SU-DHL-6 (cell line): ENCODE data around the gene SLC25A20.

Source experiments
- H2AFZ ChIP-seq: fragments of 200-600 bp; sonication (generic); 2 replicates; pipeline ENCODE4 v1.6.1; 2014; ENCODE audit warnings: low read depth, mild to moderate bottlenecking, moderate library complexity, mixed read lengths, antibody characterized with exemption, low read length; ENCODE audit not compliant: severe bottlenecking
- H3F3A ChIP-seq: fragments of 200-600 bp; shearing (Covaris generic); 2 replicates; pipeline ENCODE4 v1.6.0; 2016; ENCODE audit warnings: antibody characterized with exemption, mild to moderate bottlenecking; ENCODE audit not compliant: insufficient read depth
- H3K27ac ChIP-seq: fragments of 200-600 bp; sonication (generic); 2 replicates; pipeline ENCODE4 v1.5.1; 2016; ENCODE audit warnings: low read depth, mild to moderate bottlenecking, low read length, moderate library complexity, mixed read lengths
- H3K27me3 ChIP-seq: fragments of 200-600 bp; sonication (generic), shearing (Covaris generic); 2 replicates; pipeline ENCODE4 v1.6.0; 2014; ENCODE audit warnings: mild to moderate bottlenecking, low read length
- H3K36me3 ChIP-seq: fragments of 200-600 bp; sonication (generic); 2 replicates; pipeline ENCODE4 v1.6.1; 2014; ENCODE audit warnings: mild to moderate bottlenecking, low read length, mixed read lengths
- H3K4me2 ChIP-seq: fragments of 300-600, 200-600 bp; shearing (Covaris generic), sonication (generic); 2 replicates; pipeline ENCODE4 v1.6.0; 2014; ENCODE audit warnings: low read length, low read depth, mild to moderate bottlenecking; ENCODE audit not compliant: poor library complexity, severe bottlenecking
- H3K4me3 ChIP-seq: fragments of 200-600 bp; sonication (generic); 2 replicates; pipeline ENCODE4 v1.5.1; 2014; ENCODE audit warnings: antibody characterized with exemption, low read length, mild to moderate bottlenecking, mixed read lengths; ENCODE audit not compliant: insufficient read depth, poor library complexity, severe bottlenecking
- H3K79me2 ChIP-seq: fragments of 200-600 bp; sonication (generic); 2 replicates; pipeline ENCODE4 v1.6.1; 2014; ENCODE audit warnings: mild to moderate bottlenecking, low read length, moderate library complexity; ENCODE audit not compliant: insufficient read depth
- H3K9ac ChIP-seq: fragments of 200-600 bp; sonication (generic); 2 replicates; pipeline ENCODE4 v1.7.0; 2014; ENCODE audit warnings: mild to moderate bottlenecking, low read length
- H3K9me2 ChIP-seq: fragments of 200-600 bp; sonication (generic); replicated peaks from 2 replicates; pipeline ENCODE4 v1.6.1; 2014; ENCODE audit warnings: low read length; ENCODE audit not compliant: insufficient read depth
- H3K9me3 ChIP-seq: fragments of 200-600 bp; sonication (generic); 2 replicates; pipeline ENCODE4 v1.6.1; 2014; ENCODE audit warnings: low read length, mixed read lengths; ENCODE audit not compliant: insufficient read depth
- H4K20me1 ChIP-seq: fragments of 200-600 bp; sonication (generic); 2 replicates; pipeline ENCODE4 v1.6.1; 2014; ENCODE audit warnings: low read depth, mild to moderate bottlenecking, antibody characterized with exemption, low read length, moderate library complexity, mixed read lengths
- CTCF ChIP-seq: fragments of 200-600 bp; sonication (generic); IDR thresholded peaks from one replicate; pipeline ENCODE4 v1.5.1; 2017; ENCODE audit warnings: antibody characterized with exemption, mild to moderate bottlenecking, low read length, moderate library complexity; ENCODE audit not compliant: insufficient read depth, poor library complexity, severe bottlenecking
- EZH2phosphoT487 ChIP-seq: fragments of 200-600 bp; sonication (generic), shearing (Covaris generic); conservative IDR thresholded peaks from 2 replicates; pipeline ENCODE4 v1.6.1; 2018; ENCODE audit warnings: mild to moderate bottlenecking, antibody characterized with exemption, low read length, moderate library complexity, mixed read lengths

Gene SLC25A20

DNA sequence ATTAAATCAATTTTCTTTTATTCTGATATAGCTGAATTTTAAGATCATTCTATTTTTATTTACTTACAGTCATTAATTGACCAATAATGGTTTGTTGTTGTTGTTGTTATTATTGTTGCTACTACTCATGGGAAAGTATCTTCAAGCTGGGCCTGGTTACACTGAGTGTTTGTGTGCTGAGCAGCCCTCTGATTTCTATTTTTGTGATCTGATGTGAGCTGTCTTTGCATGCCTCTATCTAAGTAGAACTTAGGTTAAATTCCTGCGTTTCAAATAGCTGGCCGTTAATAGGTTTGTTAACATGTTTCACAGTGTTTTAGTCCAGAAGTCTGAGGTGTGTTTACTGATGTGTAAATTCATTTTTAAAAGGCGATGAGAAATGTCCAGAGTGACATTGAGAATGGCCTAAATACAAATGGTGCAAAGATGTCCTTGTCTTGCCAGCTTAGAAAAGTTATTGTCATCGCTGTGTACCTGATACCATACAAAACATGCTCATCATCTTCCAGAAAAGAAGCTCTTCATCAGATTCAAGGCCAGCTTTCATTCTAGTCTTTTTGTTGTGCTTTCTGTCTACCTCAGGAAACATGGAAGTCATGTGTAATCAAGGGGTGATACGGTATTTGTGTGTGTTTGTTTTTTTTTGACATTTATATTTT, 35.8 kb upstream of the SLC25A20 start:
- no peak overlapping the region for H3K4me3 ChIP-seq
- peaks cover 24% of the 10 kb centered on the region for H3K36me3 ChIP-seq
- no peaks in the 10 kb centered on the region for H3K9me2 ChIP-seq
- H3K9ac ChIP-seq = no peak overlapping the region
- H3K4me2 ChIP-seq = no peak overlapping the region
- TF ChIP-seq CTCF (no peak), EZH2phosphoT487 (no peak)
- no peak overlapping the region for H3K27ac ChIP-seq
- peaks cover 26% of the 10 kb centered on the region for H4K20me1 ChIP-seq
- H3F3A ChIP-seq = no peaks in the 10 kb centered on the region
- H3K27me3 ChIP-seq = no peaks in the 10 kb centered on the region
- H2AFZ ChIP-seq = no peak overlapping the region
- H3K79me2 ChIP-seq = peaks cover 92% of the 10 kb centered on the region
- H3K9me3 ChIP-seq = no peaks in the 10 kb centered on the region

GRCh38 chr3:48931944-48932580, 33.4 kb upstream of the SLC25A20 start:
- H3K4me3 ChIP-seq = no peak overlapping the region
- H3K27me3 ChIP-seq = no peaks in the 10 kb centered on the region
- peaks cover 42% of the 10 kb centered on the region for H3K36me3 ChIP-seq
- no peaks in the 10 kb centered on the region for H3K9me2 ChIP-seq
- H3K4me2 ChIP-seq = no peak overlapping the region
- H3F3A ChIP-seq = no peaks in the 10 kb centered on the region
- peaks cover 99% of the 10 kb centered on the region for H3K79me2 ChIP-seq
- TF ChIP-seq CTCF (no peak), EZH2phosphoT487 (no peak)
- H4K20me1 ChIP-seq = peaks cover 38% of the 10 kb centered on the region
- H3K27ac ChIP-seq = no peak overlapping the region
- H2AFZ ChIP-seq = no peak overlapping the region
- no peak overlapping the region for H3K9ac ChIP-seq
- no peaks in the 10 kb centered on the region for H3K9me3 ChIP-seq

- no peaks in the 10 kb centered on the region for H3K9me2 ChIP-seq
- no peaks in the 10 kb centered on the region for H3F3A ChIP-seq
- no peak overlapping the region for H3K27ac ChIP-seq
- TF ChIP-seq EZH2phosphoT487 = no peak
- no peak for TF ChIP-seq CTCF
- H2AFZ ChIP-seq = no peak overlapping the region
- H3K79me2 ChIP-seq = peaks cover 99% of the 10 kb centered on the region
- no peaks in the 10 kb centered on the region for H3K9me3 ChIP-seq
- H3K4me2 ChIP-seq = no peak overlapping the region
- peaks cover 42% of the 10 kb centered on the region for H4K20me1 ChIP-seq
- no peaks in the 10 kb centered on the region for H3K27me3 ChIP-seq
- peaks cover 49% of the 10 kb centered on the region for H3K36me3 ChIP-seq
- H3K4me3 ChIP-seq = no peak overlapping the region
- no peak overlapping the region for H3K9ac ChIP-seq
Measured at GRCh38 chr3:48930590-48930989, 31.9 kb upstream of the SLC25A20 start.
